ENCODE results near the gene YIPF2. TPM values are rescaled to one million over a fixed set of nuclear protein-coding genes. Genes with fewer than 3 reads are reported as not detected.

Gene YIPF2
- total RNA-seq, 6 donors from 2014 or later, result 18.9 to 56.6 (median 49.5) TPM

- TF ChIP-seq CTCF (IDR thresholded peaks at IDR 0.05) (no peak), POLR2A (IDR thresholded peaks at IDR 0.05) (no peak), EP300 (IDR thresholded peaks at IDR 0.05) (no peak), POLR2AphosphoS5 (IDR thresholded peaks at IDR 0.05) (no peak)
- WGBS, 2 donors, result 86 to 92% methylated on average over 6 to 16 of the region's 16 CpGs
- DNase-seq (peak in 1 of 2 donors; percentile 76), ATAC-seq (ENCODE audit: low FRiP score in 2 of 2) (no peak)
- Histone ChIP-seq H3K9me3 (no peaks in the 10 kb centered on the region), H3K27ac (no peak overlapping the region), H3K4me1 (peaks cover 0 to 7% (median 0%) of the 10 kb centered on the region in 4 donors), H3K36me3 (peaks cover 2 to 87% (median 57%) of the 10 kb centered on the region in 4 donors), H3K4me3 (no peak overlapping the region), H3K27me3 (no peaks in the 10 kb centered on the region)
These were observed 7.7 kb downstream of the YIPF2 start for GRCh38 chr19:10920781-10921180.

GRCh38 chr19:10920288-10920655 is 8.2 kb downstream of the YIPF2 start:
- Histone ChIP-seq H3K27ac (no peak overlapping the region), H3K27me3 (no peaks in the 10 kb centered on the region), H3K9me3 (no peaks in the 10 kb centered on the region), H3K4me1 (peaks cover 0 to 7% (median 0%) of the 10 kb centered on the region in 4 donors), H3K4me3 (no peak overlapping the region), H3K36me3 (peaks cover 2 to 88% (median 58%) of the 10 kb centered on the region in 4 donors)
- 97% methylated on average over 6 of the region's 10 CpGs; no CpG with 5 or more reads in 1 of the 2 donors for WGBS, 2 donors
- TF ChIP-seq CTCF (IDR thresholded peaks at IDR 0.05) (no peak), POLR2A (IDR thresholded peaks at IDR 0.05) (no peak), POLR2AphosphoS5 (IDR thresholded peaks at IDR 0.05) (no peak)
- ATAC-seq (ENCODE audit: low FRiP score in 2 of 2) (no peak), DNase-seq (peak in 1 of 2 donors; percentile 62)

- H3K4me3 ChIP-seq, result no peak overlapping the region
- WGBS, 2 donors, result 74 to 81% methylated on average over 21 to 26 of the region's 26 CpGs
- H3K36me3 ChIP-seq, result peaks cover 2 to 88% (median 58%) of the 10 kb centered on the region in 4 donors
- DNase-seq, result peak; percentile 45 to 75
- H3K9me3 ChIP-seq, result no peaks in the 10 kb centered on the region
- peak overlapping the region in 1 of 4 donors; percentile 7 for H3K27ac ChIP-seq
- TF ChIP-seq EP300 (IDR thresholded peaks at IDR 0.05) (no peak), POLR2A (IDR thresholded peaks at IDR 0.05) (no peak)
- H3K4me1 ChIP-seq, result peaks cover 0 to 7% (median 0%) of the 10 kb centered on the region in 4 donors
- no peaks in the 10 kb centered on the region for H3K27me3 ChIP-seq
- ATAC-seq (ENCODE audit: low FRiP score in 2 of 2), result peak in 1 of 2 donors; percentile 12
These were observed 8.8 kb downstream of the YIPF2 start for GRCh38 chr19:10919352-10920287.

- ATAC-seq (ENCODE audit: low FRiP score in 2 of 2) (no peak), DNase-seq (no peak)
- 92 to 95% methylated on average over 11 of the region's 11 CpGs for WGBS, 2 donors
- TF ChIP-seq POLR2AphosphoS5 (IDR thresholded peaks at IDR 0.05) (no peak), EP300 (IDR thresholded peaks at IDR 0.05) (no peak)
- Histone ChIP-seq H3K36me3 (peaks cover 2 to 88% (median 57%) of the 10 kb centered on the region in 4 donors), H3K4me3 (no peak overlapping the region), H3K27me3 (no peaks in the 10 kb centered on the region), H3K27ac (no peak overlapping the region), H3K9me3 (no peaks in the 10 kb centered on the region), H3K4me1 (peaks cover 0 to 7% (median 0%) of the 10 kb centered on the region in 4 donors)
These were observed 10.1 kb downstream of the YIPF2 start for GRCh38 chr19:10918359-10918758.

GRCh38 chr19:10916602-10917001 is 11.8 kb downstream of the YIPF2 start:
- DNase-seq (peak in 1 of 2 donors; percentile 46), ATAC-seq (ENCODE audit: low FRiP score in 2 of 2) (no peak)
- WGBS, 2 donors, result 95 to 100% methylated on average over 3 to 6 of the region's 6 CpGs
- Histone ChIP-seq H3K27me3 (no peaks in the 10 kb centered on the region), H3K36me3 (peaks cover 2 to 88% (median 56%) of the 10 kb centered on the region in 4 donors), H3K4me3 (no peak overlapping the region), H3K27ac (no peak overlapping the region), H3K4me1 (peaks cover 0 to 7% (median 0%) of the 10 kb centered on the region in 4 donors), H3K9me3 (no peaks in the 10 kb centered on the region)
- TF ChIP-seq CTCF (IDR thresholded peaks at IDR 0.05) (no peak), POLR2A (IDR thresholded peaks at IDR 0.05) (no peak), EP300 (IDR thresholded peaks at IDR 0.05) (no peak), POLR2AphosphoS5 (IDR thresholded peaks at IDR 0.05) (no peak)

All from upper lobe of left lung (tissue), 6 donors.